HG02938 (cell line): Measurements from ENCODE around the gene FAM20A.

Experiments
- ATAC-seq: cut with Tn5 transposase; IDR thresholded peaks from one replicate; pipeline ENCODE4 v1.9.1; 2021; ENCODE audit warnings: mild to moderate bottlenecking, moderate library complexity; ENCODE audit not compliant: unreplicated experiment

Gene FAM20A

DNA sequence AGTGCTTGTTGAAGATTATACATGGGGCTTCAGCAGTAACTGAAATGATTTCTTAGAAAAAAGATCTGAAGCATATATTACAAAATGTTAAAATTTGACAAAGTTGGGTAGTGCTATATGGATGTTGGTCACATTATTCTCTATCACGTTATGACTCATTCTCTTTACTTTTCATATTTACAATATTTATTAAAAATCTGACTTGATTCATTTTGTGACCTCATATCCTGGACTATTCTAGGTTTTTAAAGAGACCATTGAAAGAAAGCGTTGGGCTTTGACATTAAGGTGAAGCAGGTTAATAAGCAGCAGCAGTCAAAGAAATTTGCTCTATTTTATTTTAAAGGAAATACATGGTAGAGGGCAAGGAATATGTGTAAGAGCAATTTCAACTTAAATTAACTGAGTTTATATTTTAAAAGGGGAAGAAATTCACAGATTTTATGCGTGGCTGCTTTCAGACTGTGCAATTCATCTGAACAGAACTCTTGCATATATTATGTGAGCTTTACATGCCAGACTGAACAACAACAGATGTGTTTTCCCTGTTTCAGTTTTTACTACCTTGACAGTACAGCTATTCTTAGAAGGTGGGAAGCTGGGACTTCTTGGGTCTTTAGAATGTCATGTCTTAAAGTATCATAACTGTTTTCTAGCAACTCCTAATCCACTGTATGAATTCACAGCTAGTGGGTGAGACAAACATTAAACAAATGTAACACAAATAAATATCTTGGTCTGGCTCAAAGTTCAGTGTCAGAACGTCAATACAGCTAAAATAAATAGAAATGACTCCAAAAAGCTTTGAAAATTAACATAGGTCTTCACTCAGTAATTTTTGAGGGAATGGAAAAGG lies 10.4 kb upstream of the FAM20A start:
- no peak for ATAC-seq

- no peak for ATAC-seq
Measured at GRCh38 chr17:68610554-68610953, 9.4 kb upstream of the FAM20A start.

DNA sequence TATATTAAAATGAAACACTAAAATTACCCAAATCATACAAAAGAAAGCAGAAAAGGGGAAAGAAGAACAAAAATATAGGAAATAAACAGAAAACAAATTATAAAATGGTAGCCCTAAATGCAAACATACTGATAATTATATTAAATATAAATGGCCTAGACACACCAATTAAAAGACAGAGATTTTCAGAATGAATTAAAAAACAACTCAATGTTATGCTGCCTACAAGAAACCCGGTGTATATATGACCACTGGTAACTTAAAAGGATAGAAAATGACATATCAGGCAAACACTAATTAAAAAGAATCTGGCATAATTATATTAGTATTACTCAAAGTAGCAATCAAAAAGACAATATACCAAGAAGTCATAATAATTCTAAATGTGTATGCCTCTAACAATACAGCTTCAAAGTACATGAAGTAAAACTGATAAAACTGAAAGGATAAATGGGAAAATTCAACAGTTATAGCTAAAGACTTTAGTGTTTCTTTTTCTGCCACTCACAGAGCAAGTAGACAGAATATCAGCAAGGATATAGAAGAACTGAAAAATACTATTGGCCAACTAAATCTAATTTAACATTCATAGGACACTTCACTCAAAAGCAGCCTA lies 7.5 kb upstream of the FAM20A start:
- no peak for ATAC-seq

DNA sequence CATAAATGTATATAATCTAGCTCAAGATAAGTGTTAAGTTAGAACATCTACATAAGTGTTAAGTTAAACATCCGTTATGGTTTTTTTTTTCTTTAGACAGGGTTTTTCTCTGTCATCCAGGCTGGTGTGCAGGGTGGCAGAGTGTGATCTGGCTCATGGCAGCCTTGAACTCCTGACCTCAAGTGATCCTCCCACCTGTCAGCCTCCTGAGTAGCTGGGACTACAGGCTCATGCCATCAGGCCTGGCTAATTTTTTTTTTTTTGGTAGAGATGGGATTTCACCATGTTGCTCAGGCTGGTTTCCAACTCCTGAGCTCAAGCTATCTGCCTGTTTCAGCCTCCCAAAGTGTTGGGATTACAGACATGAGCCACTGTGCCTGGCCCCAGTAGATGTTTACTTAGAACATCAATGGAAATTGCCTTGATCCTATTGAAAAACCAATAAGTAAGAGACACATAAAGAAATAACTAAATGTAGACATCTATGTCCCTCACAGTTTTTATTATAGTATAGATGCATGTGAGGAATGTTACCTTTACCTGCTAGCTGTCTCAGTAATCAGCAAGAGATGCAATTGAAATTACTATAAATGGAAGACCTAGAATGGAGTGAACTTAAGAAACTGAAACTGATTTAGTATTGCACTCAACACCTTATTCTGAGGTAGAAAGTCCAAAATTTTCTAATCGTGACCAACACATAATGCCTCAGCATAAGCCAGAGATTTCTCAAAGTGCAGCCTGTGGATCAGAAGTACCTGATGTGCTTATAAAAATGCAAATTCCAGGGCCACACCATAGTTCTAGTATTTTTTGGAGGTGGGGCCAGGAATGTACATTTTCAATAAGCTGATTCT lies 5.5 kb upstream of the FAM20A start:
- no peak for ATAC-seq

DNA sequence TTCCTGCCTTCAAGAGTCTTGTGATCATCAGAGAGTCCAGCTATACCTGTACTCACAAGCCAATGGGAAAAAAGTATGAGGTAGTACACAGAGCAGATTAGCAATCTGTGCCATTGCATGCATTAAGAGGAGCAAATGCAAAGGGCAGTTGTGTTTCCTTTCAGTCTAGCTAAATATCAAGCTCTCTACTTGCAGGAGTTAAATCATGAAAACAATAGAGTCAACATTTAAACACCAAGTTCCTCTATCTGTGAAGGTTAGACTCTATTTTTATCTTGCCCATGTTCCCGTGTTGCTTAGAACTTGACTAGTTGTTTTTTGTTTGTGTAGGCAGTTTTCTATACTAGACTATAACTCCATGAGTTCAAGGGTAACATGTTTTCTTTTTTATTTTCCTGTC lies 4.7 kb upstream of the FAM20A start:
- no peak for ATAC-seq

- ATAC-seq = no peak
Measured at GRCh38 chr17:68603656-68604055, 2.5 kb upstream of the FAM20A start.

- no peak for ATAC-seq
Measured at GRCh38 chr17:68603027-68603426, 1.9 kb upstream of the FAM20A start.

DNA sequence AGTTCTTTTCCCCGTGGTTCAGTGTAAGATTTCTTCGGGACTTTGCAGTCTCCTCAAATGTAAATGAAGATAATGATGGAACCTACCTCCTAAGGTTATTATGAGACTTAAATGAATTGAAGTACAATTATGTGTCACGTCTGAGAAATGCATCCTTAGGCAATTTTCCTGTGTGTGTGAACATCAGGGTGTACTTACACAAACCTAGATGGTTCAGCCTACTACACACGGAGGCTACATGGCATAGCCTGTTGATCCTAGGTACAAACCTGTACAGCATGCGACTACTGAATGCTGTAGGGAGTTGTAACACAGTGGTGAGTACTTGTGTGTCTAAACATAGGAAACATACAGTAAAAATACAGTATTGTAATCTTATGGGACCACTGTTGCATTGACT lies 1.1 kb upstream of the FAM20A start:
- ATAC-seq = no peak

- no peak for ATAC-seq
Measured at GRCh38 chr17:68601565-68602288, 560 bp upstream of the FAM20A start.

- ATAC-seq = no peak
Measured at GRCh38 chr17:68600067-68600930, 868 bp downstream of the FAM20A start.

DNA sequence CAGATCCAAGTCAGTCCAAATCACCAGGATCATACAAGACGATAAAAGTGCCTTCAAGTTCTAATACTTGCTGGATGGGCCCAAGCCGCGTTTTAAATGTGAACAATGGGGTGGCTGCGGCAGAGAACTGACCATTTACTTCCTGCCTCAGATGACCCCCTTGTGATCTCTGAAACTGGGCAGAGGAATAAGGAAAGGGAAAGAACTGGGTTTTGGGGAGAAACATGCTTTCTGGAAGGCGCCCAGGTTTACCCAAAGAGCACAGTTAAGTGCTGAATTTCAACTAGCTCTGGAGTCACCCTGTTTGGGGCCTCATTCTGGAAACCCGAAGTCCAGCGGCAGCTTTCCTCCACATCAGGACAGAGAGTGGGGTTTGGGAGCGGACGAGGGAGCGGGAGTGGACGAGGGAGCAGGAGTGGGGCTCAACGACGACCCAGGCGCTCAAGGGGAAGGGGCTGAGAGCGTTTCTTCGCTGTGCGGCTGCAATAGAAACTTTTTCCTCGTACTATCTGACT lies 1.6 kb downstream of the FAM20A start:
- ATAC-seq = no peak

- ATAC-seq = no peak
Measured at GRCh38 chr17:68599091-68599490, 2.1 kb downstream of the FAM20A start.

GRCh38 chr17:68598545-68598961 lies 2.6 kb downstream of the FAM20A start:
- ATAC-seq = no peak

GRCh38 chr17:68598074-68598473 lies 3.1 kb downstream of the FAM20A start:
- ATAC-seq = no peak

DNA sequence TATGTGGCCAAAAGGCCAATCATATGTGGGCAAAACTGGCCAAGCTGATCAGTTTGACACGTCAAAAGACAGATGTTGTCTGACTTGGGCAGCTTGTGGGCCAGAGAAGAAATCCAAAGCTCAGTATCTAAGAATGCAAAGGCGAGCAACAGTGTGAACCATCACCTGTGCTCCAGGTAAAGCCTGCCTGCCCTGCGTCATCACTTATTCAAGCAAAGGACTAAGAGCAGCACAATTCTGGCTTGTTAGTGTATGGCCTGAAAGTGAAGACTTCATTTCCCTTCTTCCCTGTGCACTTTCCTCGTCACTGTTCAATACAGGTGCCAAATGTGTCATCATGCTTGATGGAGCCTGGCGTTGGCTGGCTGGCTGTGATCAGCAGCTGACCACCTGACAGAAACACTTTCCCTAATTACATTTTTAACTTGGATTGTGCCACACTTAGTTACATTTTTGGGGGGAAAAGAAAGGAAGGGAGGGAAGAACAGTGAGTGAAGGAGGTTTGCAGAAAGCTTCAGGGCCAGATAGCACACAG lies 4.7 kb downstream of the FAM20A start:
- no peak for ATAC-seq

- ATAC-seq = no peak
Measured at GRCh38 chr17:68595986-68596385, 5.2 kb downstream of the FAM20A start.

- no peak for ATAC-seq
Measured at GRCh38 chr17:68595496-68595895, 5.7 kb downstream of the FAM20A start.

DNA sequence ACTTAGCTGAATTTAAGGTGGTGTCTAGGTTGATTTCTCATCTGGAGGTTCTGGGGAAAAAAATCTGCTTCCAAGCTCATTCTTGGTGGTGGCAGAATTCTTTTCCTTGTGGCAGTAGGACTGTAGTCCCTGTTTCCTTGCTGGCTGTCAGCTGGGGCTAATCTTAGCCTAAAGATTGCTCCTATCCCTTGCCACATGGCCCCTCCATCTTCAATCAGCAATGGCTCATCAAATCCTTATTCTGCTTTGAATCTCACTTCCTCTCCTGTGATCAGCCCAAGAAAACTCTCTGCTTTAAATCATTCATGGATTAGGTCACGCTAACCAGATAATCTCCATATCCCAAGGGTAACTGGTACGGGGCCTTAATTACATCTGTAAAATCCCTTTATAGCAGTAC lies 6.6 kb downstream of the FAM20A start:
- no peak for ATAC-seq
